Activated CD8-positive, alpha-beta T cell treated with anti-CD3 and anti-CD28 coated beads for 36 hours (primary cell): ENCODE data around the gene CCDC61. TPM values are rescaled to one million over a fixed set of nuclear protein-coding genes. Genes with fewer than 3 reads are reported as not detected.

ENCODE experiments used
- ATAC-seq: fragments of 200-7000 bp; cut with Tn5 transposase; one replicate; pipeline ENCODE4 v1.10.0; 2021; ENCODE audit warnings: mild to moderate bottlenecking, moderate library complexity
- CTCF ChIA-PET: fragments of 350-600 bp; sonication (Branson Sonifier 250); formaldehyde crosslinking; loops from one replicate; lab custom pipeline; 2021; ENCODE audit warnings: antibody characterized with exemption; lab: Charles Lee
- POLR2A ChIA-PET: fragments of 350-600 bp; sonication (Branson Sonifier 250); formaldehyde crosslinking; loops from one replicate; lab custom pipeline; 2021; ENCODE audit warnings: antibody characterized with exemption; lab: Charles Lee
- DNase-seq: peaks from one replicate; pipeline ENCODE4 v3.0.0-alpha.2; 2020
- H3K27ac Mint-ChIP-seq: one replicate; pipeline ENCODE4 v1.8.0; 2021; ENCODE audit warnings: mild to moderate bottlenecking, mixed read lengths
- H3K27me3 Mint-ChIP-seq: one replicate; pipeline ENCODE4 v1.8.0; 2021; ENCODE audit warnings: mixed read lengths
- H3K36me3 Mint-ChIP-seq: one replicate; pipeline ENCODE4 v1.8.0; 2021; ENCODE audit warnings: low read depth, mixed read lengths
- H3K4me1 Mint-ChIP-seq: one replicate; pipeline ENCODE4 v1.8.0; 2021; ENCODE audit warnings: low read depth, mixed read lengths
- H3K4me3 Mint-ChIP-seq: one replicate; pipeline ENCODE4 v1.8.0; 2021; ENCODE audit warnings: mild to moderate bottlenecking, moderate library complexity, mixed read lengths
- H3K9me3 Mint-ChIP-seq: one replicate; pipeline ENCODE4 v1.8.0; 2021; ENCODE audit warnings: mixed read lengths
- intact Hi-C: fragments of 100-400 bp; cut with micrococcal nuclease; formaldehyde crosslinking; loops from one replicate; pipeline ENCODE4 v1.10.0; 2022
- total RNA-seq, 2 experiments: library from RNA; stranded (reverse); gene quantifications; one replicate each; pipeline ENCODE4 v1.2.3, GENCODE V29; 2021
- TF ChIP-seq, protein P1 (sequence below): fragments of 200-600 bp; IDR thresholded peaks from one replicate; pipeline ENCODE4 v1.8.0; 2022; ENCODE audit warnings: antibody characterized with exemption, mild to moderate bottlenecking

The CCDC61 gene
- total RNA-seq, 2 experiments from 2014 or later, result 26.9 to 29.2 TPM

DNA sequence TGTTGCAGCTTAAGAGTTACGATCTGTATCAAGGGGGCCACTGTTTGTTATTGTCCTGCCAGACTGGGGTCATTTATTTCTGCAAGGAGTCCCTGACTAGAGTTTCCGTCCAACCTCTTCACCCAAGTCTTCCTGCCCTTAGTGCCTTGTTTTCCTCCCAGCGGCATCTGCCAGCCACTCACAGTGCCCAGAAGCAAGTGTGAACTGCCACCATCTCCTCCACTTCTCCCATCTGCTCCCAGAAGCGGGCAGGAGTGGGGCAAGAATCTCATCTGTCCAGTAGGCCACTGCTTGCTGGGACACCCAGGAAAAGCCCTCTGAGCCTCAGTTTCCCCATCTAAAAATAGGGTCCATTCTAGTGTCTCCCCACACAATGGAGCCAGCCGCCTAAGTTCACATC lies 25.6 kb upstream of the CCDC61 start:
- ChIA-PET POLR2A (no interaction called here), CTCF (no interaction called here)

GRCh38 chr19:45971260-45971902 lies 23.9 kb upstream of the CCDC61 start:
- Mint-ChIP-seq H3K4me1 (peaks cover 13% of the 10 kb centered on the region), H3K27me3 (peaks cover 49% of the 10 kb centered on the region), H3K27ac (no peak overlapping the region), H3K36me3 (no peaks in the 10 kb centered on the region), H3K9me3 (no peaks in the 10 kb centered on the region), H3K4me3 (no peak overlapping the region)
- DNase-seq (no peak), ATAC-seq (no peak)
- TF ChIP-seq, protein P1, sequence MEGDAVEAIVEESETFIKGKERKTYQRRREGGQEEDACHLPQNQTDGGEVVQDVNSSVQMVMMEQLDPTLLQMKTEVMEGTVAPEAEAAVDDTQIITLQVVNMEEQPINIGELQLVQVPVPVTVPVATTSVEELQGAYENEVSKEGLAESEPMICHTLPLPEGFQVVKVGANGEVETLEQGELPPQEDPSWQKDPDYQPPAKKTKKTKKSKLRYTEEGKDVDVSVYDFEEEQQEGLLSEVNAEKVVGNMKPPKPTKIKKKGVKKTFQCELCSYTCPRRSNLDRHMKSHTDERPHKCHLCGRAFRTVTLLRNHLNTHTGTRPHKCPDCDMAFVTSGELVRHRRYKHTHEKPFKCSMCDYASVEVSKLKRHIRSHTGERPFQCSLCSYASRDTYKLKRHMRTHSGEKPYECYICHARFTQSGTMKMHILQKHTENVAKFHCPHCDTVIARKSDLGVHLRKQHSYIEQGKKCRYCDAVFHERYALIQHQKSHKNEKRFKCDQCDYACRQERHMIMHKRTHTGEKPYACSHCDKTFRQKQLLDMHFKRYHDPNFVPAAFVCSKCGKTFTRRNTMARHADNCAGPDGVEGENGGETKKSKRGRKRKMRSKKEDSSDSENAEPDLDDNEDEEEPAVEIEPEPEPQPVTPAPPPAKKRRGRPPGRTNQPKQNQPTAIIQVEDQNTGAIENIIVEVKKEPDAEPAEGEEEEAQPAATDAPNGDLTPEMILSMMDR, result no peak
- ChIA-PET CTCF (no interaction called here), POLR2A (interaction anchor here (1.2 kb wide), 1 partner anchor 63 kb away, joined by 3 read pairs; no protein-coding TSS in a partner anchor)
- intact Hi-C loops, result no loop called here

More for the DNA sequence above, 25.6 kb upstream of the CCDC61 start:
- Mint-ChIP-seq H3K4me1 (peaks cover 13% of the 10 kb centered on the region), H3K27me3 (peaks cover 44% of the 10 kb centered on the region), H3K4me3 (no peak overlapping the region), H3K9me3 (no peaks in the 10 kb centered on the region), H3K27ac (no peak overlapping the region), H3K36me3 (no peaks in the 10 kb centered on the region)
- DNase-seq (no peak), ATAC-seq (no peak)
- intact Hi-C loops, result no loop called here
- TF ChIP-seq, protein P1, result no peak

DNA sequence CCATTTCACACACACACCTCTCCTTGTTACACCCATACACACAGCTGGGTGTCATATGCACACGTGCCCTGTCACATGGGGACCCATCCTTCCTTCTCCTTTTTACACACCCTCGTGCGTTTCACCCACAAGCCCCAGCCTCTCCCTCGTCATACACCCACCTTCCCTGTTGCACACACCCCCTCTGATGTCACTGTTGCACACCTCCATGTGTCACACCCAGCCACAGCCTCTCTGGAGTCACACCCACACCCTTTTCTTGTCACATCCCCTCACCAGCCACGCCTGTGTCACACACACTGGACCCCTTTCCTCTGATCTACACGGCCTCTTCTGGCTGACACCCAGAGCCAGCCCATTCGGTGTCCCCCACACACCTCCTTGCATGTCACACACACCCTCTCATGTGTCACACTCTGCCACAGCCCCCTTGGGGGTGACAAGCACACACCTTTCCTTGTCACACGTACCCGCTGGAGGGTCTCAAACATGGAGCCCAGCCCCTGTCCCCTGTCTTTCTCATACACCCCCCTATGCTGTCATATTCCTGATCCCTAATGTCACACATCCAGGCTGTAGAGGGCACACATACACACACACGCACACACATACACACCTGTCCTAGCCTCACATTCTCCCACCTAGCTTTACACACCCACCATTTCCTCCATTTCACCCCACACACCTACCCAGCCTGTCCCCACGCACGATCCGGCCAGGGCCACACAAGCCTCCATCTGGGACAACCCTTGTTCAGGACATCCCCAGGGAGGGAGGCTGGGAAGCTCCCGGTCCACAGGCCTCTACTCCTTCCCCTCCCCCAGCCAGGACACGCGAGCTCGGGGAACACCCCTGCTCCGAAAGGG lies 23.0 kb upstream of the CCDC61 start:
- CTCF ChIA-PET, result no interaction called here
- peaks cover 49% of the 10 kb centered on the region for H3K27me3 Mint-ChIP-seq

GRCh38 chr19:45972947-45973540 lies 22.2 kb upstream of the CCDC61 start:
- H3K36me3 Mint-ChIP-seq, result no peaks in the 10 kb centered on the region
- H3K4me1 Mint-ChIP-seq, result peaks cover 13% of the 10 kb centered on the region
- no peak overlapping the region for H3K27ac Mint-ChIP-seq
- DNase-seq, result no peak
- intact Hi-C loops, result no loop called here
- no peak for ATAC-seq
- ChIA-PET POLR2A (no interaction called here), CTCF (no interaction called here)
- H3K4me3 Mint-ChIP-seq, result no peak overlapping the region
- peaks cover 46% of the 10 kb centered on the region for H3K27me3 Mint-ChIP-seq
- no peaks in the 10 kb centered on the region for H3K9me3 Mint-ChIP-seq
- TF ChIP-seq, protein P1, result no peak

More for the DNA sequence above, 23.0 kb upstream of the CCDC61 start:
- H3K9me3 Mint-ChIP-seq, result no peaks in the 10 kb centered on the region
- TF ChIP-seq, protein P1, result no peak
- H3K4me3 Mint-ChIP-seq, result no peak overlapping the region
- DNase-seq (peak; percentile 61), ATAC-seq (peak; percentile 69)
- H3K27ac Mint-ChIP-seq, result no peak overlapping the region
- intact Hi-C loops, result no loop called here
- no peaks in the 10 kb centered on the region for H3K36me3 Mint-ChIP-seq
- POLR2A ChIA-PET, result no interaction called here
- H3K4me1 Mint-ChIP-seq, result peaks cover 13% of the 10 kb centered on the region
